HG02981 (cell line): ENCODE results near the gene TCF3.
"Not testable (repeated sequence)": the region's sequence is repeated elsewhere in the genome, so short reads cannot be mapped to it uniquely, and the experiment has no call there.

Experiments
- ATAC-seq: cut with Tn5 transposase; IDR thresholded peaks from one replicate; pipeline ENCODE4 v1.9.1; 2021; ENCODE audit warnings: mild to moderate bottlenecking, moderate library complexity; ENCODE audit not compliant: unreplicated experiment

TCF3 gene

DNA sequence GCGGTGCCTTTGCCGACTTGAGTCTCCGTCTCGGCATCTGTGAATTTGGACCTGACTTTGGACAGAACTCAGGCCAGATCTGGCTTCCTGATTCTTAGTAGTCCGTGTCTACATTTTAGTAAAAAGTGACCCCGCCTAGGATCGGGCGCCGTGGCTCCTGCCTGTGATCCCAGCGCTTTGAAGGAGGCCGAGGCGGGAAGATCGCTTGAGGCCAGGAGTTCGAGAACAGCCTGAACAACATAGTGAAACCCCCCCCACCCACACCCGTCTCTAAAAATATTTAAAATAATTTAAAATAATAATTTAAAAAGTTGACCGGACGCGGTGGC is 849 bp upstream of the TCF3 start:
- ATAC-seq: no peak

DNA sequence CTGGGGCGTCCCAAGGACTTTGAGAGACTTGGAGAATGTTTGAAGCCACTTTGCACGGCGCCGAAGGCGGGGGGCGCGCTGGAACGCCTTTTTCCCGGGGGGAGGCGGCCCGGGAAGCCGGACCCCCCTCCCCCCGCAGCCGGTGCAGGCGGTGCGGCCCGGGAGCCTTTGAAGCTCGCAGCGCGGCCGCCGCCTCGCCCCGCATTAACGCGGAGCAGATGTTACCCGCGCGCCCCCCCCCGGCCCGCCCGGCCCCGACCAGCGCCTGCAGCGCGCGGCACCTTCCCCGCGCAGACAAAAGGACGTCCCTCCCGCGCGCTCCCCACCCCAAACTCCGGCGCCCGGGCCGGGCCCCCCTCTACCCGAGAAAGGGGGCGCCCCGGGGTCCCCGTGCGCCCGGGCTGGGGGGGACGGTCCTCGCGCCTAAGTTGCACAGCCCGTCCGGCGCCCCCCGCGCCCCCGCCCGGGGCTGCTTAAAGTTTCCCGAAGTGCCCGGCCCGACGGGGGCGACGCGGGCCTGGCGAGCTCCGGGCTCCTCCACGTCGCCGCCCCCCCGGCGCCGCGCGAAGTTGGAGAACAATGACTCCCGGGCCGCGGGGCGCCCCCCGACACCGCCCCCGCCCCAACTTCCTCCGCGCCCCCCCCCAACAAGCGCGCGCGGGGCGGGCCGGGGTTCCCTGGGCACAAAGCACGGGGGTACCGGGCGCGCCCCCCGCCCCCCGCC is 685 bp downstream of the TCF3 start:
- ATAC-seq: no peak

DNA sequence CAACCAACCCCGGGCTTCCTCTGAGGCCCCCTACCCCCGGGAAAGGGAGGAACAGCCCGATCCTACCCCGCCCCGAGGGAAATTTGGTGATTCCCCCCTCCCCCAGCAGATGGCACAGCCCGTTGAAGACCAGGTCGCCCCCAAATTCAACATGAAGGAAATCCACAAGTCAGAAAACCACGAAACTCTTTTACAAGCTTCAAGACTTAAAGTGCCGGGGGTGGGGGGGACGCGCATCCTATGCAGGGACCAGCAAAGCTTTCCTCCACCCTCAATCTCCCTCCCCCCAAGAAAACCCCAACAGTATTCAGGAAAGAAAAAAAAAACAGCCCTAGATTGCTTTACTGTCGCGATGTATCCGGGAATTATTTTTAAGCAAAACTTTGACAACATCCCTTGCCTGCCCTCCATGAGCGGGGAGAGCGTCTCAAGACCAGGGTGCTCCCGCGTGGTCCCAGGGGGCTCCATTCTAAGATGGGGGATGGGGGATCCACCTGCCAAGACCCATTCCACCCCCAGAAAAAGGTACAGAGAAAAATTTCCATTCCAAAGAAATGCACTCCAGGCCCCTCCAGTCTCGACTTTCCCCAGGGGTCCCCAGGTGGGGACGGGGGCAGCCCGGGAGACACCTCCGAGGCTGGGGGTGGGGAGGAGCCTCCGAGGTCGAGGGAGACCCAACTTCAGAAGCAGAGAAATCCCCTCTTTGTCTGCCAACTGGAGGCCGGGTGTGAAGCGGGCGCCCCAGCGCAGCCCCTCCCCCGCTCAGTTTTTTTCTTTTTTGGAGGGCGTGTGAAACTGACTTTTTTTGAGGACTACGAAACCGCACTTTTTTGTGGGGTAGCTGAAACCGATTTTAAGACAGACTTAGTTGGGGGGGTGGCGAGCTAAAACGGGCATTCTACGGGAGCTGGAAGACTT is 1.5 kb downstream of the TCF3 start:
- ATAC-seq: no peak

DNA sequence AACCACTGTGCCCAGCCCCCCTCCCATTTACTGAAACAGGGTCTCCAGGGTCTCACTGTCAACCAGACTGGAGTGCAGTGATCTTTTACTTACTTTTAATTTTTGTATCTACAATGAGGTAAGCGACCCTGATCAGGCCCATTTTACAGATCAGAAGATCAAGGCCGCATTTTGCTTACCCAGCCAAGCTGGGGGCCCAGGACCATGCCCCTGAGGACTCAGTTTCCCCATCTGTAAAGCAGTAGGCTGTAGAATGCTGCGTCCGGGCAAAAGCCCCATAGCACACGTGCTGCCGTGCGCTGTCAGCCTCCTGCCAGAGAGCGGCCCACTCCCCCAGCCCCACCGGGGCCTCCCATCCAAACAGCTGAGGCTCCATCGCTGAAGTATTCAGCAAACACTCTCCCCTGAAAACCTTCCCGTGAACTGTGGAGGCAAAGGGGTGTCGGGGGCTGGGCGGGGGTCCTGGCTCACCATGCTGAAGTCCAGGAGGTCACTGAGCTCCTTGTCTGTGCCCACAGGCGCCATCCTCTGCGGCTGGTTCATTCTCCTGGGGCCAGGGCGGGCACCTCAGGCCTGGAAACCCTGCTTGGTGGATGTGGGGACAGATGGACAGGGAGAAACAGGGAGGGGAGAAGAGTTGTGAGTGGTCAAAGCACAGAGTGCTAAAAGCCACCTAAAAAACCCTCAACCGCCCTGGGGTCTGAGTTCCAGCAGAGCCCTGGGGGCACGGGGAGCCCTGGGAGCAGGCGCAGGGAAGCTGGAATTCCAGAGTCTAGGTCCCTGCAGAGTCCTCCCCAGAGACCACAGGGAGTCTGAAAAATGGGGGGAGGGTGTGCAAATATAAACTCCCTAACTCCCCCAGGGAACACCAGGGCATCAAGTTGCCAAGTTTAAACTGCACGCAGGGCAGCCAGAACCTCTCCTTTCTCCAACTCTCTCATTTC is 2.4 kb downstream of the TCF3 start:
- ATAC-seq: no peak

DNA sequence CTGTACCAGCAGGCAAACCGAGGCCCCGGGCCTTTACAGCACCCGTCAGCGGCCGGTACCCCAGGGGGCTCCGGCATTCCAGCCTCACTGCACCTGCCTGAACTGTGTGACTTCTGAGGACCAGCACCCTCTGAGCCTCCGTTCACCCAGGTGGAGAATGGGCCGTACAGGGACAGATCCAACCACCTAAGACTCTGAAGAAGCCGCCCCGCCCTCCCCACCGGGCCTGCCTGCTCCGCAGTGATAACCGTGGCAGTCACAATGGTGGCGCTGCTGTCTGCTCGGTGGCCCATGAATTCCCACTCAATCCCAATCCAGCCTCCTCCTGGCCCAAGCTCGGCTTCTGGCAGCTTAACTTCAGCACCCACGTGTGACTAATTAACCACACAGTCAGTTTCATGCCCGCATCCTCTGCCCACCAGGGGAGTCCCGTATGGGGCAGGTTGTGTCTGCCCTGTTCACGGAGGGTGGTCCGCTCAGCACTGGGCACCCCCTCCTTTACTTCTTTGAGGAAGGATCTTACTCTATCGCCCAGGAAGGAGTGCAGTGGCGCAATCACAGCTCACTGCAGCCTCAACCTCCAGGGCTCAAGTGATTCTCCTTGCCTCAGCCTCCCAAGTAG is 3.4 kb downstream of the TCF3 start:
- no peak for ATAC-seq

DNA sequence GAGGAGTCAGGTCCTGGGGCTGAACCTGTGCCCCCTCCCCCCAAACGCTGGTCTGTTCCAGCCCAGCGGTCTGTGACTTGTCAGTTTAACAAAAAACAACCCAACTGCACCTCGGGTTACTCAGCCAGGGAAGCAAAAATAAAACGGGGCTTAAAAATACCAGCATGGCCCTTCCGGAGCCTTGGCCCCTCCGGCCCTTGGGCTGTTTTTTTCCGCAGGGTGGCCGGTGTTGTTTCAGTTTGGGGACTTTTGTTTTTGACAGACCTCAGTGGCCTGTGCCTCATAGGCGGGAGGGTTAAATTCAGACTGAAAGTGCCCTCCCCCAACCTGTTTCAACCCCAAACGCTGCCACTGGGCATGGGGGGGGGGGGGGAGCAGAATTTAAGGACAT is 4.0 kb downstream of the TCF3 start:
- ATAC-seq: no peak

DNA sequence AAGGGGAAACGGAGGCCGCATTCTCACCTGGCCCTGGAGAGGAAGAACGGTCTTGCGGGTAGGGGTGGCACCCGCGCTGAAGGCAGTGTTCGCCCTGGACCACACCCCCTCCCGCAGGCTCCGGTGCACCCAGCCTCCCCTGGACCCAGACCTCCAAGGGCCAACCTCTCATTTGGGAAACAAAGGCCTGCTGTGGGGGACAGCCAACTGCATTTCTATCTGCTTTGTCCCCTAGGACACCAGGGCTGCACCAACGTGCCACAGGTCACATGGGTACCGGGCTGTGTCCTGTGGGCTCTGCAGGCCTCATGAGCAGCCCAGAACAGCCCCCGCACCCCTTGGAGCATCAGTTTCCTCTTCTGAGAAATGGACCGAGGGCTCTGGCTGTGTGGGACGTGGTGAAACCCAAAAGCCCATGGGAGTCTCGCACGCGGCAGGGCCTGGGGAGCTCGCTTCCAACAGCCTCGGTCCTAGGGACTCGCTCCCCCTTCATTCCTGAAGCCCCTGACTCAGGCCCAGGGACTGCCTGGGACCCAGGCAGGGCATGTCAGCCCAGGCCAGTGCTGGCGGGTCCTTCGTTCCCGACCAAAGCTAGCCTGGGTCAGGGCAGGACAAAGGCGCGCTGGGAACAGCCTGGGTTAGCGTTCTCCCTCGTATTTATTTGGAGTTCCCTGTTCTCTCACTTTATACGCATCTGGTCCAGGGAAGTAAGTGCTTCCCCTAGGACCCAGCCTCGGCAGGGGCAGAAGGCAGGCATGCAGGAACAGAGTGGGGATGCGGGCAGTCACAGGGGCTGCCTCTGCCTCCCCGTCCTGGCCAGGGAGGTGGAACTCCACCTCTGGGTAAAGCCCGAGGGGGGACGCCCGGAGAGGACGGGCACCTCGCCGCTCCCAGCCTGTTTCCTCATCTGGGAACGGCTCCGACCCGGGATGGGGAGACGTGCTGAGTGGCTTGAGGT is 4.6 kb downstream of the TCF3 start:
- ATAC-seq: no peak

DNA sequence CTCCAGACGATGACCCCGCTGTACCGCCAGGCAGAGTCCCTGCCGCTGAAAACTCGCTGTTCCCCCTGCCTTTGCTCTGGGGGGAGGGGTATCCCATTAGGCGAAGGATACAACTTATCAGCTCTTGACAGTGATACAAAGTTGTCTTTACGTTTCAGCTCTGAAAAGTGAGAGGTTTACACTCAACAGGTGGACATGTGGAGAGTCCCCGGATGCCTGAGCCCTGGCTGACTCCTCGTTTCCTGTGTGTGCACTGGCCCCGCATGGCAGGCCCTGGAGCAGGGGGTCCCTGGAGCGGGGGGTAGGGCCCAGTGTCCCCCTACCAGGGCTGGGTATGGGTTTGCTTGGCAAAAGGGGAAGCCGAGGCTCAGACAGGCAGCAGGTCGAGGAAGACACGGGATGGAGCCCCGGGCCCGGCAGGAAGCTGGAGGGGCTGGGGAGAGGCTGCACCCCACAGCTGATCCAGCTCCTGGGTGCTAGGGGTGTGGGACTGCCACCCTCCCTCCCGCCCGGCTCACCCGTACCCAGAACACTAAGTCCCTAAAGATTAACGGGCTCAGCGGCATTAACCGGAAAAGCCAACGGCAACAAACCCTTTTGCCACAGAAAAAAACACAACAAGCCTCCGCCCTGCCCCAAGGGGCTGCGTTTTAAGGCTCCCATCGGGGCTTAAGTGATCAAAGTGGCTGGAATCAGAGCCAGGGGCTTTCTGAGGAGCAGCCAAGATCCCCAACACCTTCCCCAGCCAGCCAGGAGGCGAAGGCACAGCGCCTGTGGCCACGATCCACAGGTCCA is 5.6 kb downstream of the TCF3 start:
- ATAC-seq: no peak

DNA sequence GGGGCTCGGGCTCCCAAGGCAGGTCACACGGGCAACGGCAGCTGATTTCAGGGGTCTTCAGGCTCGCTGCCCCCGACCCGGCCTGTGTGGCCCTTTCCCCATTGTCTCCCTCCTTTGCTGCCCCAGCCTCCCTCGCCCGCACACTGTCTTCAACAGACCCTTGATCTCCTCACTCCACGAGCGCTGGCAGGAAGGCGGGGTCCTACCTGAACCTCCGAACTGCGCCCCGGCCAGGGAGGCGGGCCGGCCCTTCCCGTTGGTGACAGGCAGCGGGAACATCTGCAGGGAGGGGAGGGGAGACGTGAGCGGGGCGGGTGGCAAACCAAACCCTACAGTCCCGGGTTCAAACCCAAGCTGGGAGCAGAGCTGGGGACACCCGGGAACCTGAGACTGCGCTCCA is 6.3 kb downstream of the TCF3 start:
- ATAC-seq: no peak

DNA sequence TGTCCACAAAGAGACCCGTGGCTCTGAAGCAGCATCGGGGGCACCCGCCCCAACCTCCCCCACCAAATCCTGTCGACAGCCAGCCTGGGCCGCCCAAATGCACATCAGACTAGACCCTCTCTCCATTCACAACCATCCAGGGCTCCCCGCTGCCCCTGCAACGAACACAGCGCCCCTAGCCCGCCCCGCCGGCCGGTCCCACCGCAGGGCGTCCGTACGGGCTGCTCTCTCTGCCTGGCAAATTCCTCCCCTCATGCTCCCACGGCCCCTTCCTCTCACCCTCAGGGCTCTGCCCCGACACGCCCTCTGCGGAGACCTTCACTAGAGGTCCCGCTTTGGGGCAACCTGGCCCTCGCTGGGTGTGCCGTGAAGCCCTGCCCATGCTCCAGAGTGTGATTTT is 7.1 kb downstream of the TCF3 start:
- ATAC-seq: no peak

DNA sequence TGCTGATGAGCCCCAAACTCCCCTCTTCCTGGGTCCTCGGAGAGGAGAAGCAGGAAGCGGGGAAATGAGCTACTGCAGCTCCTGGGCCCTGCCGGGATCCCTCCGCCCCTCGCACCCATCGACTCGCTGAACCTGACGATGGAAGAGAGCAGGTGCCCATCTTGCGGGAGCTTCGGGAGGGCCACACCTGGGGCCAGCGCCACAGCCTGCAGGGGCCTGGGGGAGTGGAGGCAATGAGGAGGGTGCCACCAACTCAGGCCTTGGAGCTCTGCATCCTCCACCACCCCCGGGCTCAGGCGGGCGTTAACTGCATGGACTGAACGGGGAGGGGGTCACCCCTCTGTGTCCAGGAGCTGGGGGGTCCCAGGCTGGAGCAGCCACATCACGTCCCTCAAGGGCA is 8.3 kb downstream of the TCF3 start:
- no peak for ATAC-seq

DNA sequence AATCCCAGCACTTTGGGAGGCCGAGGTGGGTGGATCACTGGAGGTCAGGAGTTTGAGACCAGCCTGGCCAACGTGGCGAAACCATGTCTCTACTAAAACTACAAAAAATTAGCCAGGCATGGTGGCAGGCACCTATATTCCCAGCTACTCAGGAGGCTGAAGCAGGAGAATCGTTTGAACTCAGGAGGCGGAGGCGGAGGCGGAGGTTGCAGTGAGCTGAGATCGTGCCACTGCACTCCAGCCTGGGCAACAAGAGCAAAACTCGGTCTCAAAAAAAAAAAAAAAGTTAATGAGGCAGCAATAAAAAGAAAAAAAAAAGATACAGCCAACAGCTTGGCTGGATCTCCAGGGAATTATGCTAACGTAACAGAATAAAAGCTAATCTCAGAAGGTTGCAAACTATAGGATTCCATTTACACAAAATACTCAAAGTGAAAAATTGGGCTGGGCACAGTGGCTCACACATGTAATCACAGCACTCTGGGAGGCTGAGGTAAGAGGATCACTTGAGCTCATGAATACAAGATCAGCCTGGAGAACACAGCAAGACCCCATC is 11.4 kb downstream of the TCF3 start:
- ATAC-seq: not testable (repeated sequence)

DNA sequence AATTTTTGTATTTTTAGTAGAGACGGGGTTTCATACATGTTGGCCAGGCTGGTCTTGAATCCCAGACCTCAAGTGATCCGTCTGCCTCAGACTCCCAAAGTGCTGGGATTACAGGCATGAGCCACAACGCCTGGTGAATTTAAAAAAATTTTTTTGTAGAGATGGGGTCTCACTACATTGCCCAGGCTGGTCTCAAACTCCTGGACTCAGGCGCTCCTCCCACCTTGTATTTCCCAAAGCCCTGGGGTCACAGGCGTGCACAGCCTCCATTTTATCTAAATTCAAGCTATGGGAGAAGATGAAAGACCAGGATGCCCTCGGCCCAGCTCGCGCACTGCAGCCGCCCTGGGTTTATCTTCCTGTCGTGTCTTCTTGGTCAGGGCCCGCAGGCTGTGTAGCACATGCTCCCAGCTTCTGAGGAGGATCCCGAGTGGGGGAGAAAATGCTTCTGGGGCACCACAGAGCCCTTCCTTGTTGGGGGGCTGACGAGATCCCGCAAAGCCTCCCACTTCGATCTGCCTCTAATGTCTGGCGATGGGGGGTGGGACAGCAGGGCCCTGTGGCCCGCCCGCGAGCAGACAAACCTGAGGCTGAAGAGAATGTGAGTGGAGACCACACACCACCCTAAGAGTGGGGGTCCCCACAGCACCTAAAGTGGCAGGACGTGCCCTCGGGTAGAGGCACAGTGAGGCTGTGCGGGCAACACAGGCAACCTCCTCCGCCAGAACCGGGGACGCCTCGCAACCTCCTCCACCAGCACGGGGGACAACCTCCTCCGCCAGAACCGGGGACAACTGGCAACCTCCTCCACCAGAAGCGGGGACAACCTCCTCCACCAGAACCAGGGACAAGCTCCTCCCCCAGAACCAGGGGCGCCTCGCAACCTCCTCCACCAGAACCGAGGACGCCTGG is 15.8 kb downstream of the TCF3 start:
- ATAC-seq: no peak

DNA sequence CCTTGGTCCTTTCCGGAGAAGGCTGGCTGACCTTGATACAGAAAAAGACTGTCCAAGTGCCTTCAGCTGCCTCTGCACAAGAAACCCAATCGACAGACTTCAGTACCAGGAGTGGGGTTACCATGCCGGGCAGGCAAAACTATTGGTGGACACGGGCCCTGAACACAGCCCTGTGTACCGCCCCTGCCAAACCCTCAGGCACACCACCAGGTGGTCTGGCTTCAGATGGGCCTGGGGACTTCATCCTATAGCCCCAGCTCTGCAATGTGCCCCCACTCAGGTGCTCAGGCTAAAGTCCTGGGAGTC is 17.5 kb downstream of the TCF3 start:
- ATAC-seq: no peak

DNA sequence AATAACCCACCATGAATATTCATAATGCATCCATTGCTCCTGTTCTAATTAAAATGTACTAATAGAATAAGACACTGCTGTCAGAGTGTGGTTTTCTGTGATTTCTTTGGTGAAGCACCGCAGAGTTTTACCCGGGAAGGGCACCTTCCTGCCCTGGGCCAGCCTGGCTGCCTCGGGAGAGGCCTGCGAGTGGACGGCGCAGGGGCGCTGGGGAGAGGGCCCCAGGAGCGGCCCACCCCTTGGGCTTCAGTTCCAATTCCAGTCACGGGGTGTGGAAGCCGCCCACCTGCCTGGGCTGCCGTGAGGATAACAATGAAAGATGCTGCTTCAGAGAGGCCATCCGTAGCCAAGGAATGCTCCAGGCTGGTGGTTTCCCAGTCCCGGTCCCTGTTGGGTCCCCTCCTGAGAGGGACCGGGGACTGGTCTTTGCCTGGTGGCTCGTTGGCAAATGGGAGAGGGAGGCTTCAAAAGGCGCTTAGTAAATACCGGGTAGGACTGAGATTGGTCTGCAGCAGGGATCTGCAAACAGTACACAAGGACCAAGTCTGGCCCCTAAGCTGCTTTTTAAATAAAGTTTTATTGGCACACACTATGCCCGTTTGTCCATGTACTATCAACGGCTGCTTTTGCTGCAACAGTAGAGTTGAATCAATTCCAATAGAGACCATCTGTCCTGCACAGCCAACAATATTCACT is 18.0 kb downstream of the TCF3 start:
- ATAC-seq: no peak

DNA sequence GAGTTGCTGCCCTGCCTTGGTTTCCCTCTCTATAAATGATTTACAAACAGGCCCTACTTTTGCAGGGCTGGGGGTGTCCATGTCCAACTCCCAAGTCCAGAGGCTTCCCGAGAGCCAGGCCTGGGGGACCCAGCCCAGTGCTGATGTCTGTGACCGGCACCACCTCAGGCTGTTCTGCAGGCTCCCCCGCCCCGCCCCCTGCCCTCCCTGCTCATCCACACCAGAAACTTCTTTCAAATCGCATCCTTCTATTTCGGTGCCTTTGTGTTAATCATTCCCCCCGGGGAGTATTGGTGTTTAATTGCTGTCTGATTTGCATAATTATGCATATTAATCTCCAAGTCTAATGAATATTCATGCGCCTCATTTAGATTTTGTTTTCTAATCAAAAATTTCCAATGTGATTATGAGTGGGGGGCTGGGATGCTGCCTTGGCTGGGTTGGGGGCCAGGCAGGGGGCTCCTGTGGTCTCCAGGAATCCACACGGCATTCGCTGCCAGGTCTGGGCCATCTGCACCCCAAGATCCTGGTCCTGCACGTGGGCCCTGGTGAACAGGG is 19.1 kb downstream of the TCF3 start:
- no peak for ATAC-seq
